ENCODE results near the gene PHYHIPL. TPM values are rescaled to one million over a fixed set of nuclear protein-coding genes. Genes with fewer than 3 reads are reported as not detected.

The PHYHIPL gene
- total RNA-seq, 4 donors from 2014 or later = 0.39 to 1.7 (median 1.0) TPM

DNA sequence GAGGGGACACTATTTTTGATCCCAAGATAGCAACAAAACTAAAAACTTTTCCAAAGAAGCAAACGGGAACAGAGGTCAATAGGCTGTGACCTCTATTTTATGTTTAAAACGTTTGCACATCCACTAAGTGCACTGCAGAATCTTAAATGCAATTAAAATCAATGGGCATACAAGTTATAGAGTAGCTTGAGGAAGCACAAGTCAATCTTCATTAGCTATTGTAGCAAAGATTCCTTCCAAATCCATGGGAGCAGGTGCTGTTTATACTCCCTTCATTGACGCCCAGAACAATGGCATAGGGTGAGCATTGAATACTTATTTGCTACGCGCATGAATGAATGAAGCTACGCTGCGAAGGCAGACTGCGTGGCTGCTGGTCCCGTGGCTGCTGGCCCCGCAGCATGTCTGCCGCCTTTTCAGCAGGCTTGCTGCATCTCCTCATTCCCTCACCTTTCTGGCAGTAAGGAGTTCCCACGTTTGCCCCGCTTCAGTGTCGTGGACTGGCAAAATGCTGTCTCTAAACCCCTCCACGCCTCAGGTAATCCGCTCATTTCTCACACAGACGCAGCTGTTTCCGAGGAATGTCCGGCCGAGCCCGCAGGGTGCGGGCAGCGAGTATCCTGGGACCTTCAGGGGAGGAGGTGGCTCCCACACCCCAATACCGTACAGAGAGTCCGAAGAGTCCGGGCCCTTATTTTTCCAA lies 754 bp upstream of the PHYHIPL start:
- Histone ChIP-seq H3K4me3 (peak overlapping the region; percentile 2 to 53), H3K4me1 (peaks cover 0 to 21% (median 7%) of the 10 kb centered on the region in 3 donors), H3K27me3 (peaks cover 52% of the 10 kb centered on the region), H3K27ac (no peak overlapping the region), H3K9me3 (no peaks in the 10 kb centered on the region), H3K36me3 (no peaks in the 10 kb centered on the region)
- ATAC-seq = no peak
- 19 to 35% methylated on average over 8 to 11 of the region's 26 CpGs for WGBS, 2 donors (ENCODE audit: low coverage in 1 of 2)
- no peak for TF ChIP-seq POLR2A (IDR thresholded peaks at IDR 0.05)
- TF ChIP-seq POLR2AphosphoS5 (IDR thresholded peaks at IDR 0.05) = no peak
- TF ChIP-seq, protein P1, sequence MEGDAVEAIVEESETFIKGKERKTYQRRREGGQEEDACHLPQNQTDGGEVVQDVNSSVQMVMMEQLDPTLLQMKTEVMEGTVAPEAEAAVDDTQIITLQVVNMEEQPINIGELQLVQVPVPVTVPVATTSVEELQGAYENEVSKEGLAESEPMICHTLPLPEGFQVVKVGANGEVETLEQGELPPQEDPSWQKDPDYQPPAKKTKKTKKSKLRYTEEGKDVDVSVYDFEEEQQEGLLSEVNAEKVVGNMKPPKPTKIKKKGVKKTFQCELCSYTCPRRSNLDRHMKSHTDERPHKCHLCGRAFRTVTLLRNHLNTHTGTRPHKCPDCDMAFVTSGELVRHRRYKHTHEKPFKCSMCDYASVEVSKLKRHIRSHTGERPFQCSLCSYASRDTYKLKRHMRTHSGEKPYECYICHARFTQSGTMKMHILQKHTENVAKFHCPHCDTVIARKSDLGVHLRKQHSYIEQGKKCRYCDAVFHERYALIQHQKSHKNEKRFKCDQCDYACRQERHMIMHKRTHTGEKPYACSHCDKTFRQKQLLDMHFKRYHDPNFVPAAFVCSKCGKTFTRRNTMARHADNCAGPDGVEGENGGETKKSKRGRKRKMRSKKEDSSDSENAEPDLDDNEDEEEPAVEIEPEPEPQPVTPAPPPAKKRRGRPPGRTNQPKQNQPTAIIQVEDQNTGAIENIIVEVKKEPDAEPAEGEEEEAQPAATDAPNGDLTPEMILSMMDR (IDR thresholded peaks at IDR 0.05) = no peak
- no peak for TF ChIP-seq EP300 (IDR thresholded peaks at IDR 0.05)

GRCh38 chr10:59177031-59177797 lies 771 bp downstream of the PHYHIPL start:
- TF ChIP-seq POLR2AphosphoS5 (IDR thresholded peaks at IDR 0.05) = no peak
- TF ChIP-seq, protein P1 (IDR thresholded peaks at IDR 0.05) = no peak
- no peak for TF ChIP-seq POLR2A (IDR thresholded peaks at IDR 0.05)
- no peak for TF ChIP-seq EP300 (IDR thresholded peaks at IDR 0.05)
- Histone ChIP-seq H3K36me3 (no peaks in the 10 kb centered on the region), H3K4me3 (peak overlapping the region; percentile 2 to 53), H3K4me1 (peaks cover 0 to 21% (median 7%) of the 10 kb centered on the region in 3 donors), H3K9me3 (no peaks in the 10 kb centered on the region), H3K27ac (no peak overlapping the region), H3K27me3 (peaks cover 63% of the 10 kb centered on the region)
- WGBS, 2 donors (ENCODE audit: low coverage in 1 of 2) = 9 to 11% methylated on average over 7 to 16 of the region's 41 CpGs
- no peak for ATAC-seq

DNA sequence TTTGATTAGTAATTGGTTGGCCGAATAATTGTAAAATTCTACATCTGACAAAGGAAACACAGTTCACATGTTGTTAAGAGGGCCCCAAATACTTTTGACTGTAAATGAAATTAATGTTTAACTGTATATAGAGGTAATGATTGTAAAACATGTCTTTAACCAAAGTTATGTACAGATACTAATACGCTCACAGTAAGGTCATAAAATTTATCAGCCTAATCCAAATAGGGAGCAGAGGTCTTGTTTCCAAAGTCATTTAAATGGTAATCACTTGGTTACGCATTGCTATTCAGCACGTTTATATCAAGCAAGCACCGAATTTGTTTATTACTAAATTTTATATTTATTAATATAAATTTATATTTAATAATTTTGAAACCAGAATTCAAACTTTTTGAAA lies 1.4 kb downstream of the PHYHIPL start:
- H3K4me3 ChIP-seq = peak overlapping the region in 1 of 2 donors; percentile 53
- TF ChIP-seq POLR2A (IDR thresholded peaks at IDR 0.05) (no peak), POLR2AphosphoS5 (IDR thresholded peaks at IDR 0.05) (no peak), EP300 (IDR thresholded peaks at IDR 0.05) (no peak)
- TF ChIP-seq, protein P1 (IDR thresholded peaks at IDR 0.05) = no peak

DNA sequence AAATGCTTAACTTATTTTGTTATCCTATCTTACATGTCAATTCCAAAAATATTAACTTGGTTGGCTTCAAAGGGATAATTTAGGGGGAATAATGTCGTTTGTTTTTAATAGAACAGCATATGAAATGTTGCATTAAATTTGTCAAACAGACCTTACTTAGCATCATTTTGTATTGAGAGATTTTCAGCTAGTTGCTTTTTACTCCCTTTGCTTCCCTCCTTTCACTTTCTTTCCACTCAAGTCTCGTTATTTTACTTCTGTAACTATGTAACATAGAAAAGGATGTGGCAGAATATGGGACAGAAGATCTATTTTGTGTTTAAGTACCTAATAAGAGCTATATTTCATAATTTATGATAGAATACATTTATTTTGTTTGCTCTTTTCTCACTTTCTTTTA lies 2.6 kb downstream of the PHYHIPL start:
- TF ChIP-seq POLR2A (IDR thresholded peaks at IDR 0.05) (no peak), EP300 (IDR thresholded peaks at IDR 0.05) (no peak), POLR2AphosphoS5 (IDR thresholded peaks at IDR 0.05) (no peak)
- TF ChIP-seq, protein P1 (IDR thresholded peaks at IDR 0.05) = no peak
- Histone ChIP-seq H3K36me3 (no peaks in the 10 kb centered on the region), H3K27ac (no peak overlapping the region), H3K9me3 (no peaks in the 10 kb centered on the region), H3K4me3 (no peak overlapping the region), H3K27me3 (peaks cover 64% of the 10 kb centered on the region), H3K4me1 (peaks cover 0 to 21% (median 7%) of the 10 kb centered on the region in 3 donors)
- 71 to 84% methylated on average over 2 of the region's 2 CpGs for WGBS, 2 donors (ENCODE audit: low coverage in 1 of 2)
- no peak for ATAC-seq

More for the DNA sequence above, 1.4 kb downstream of the PHYHIPL start:
- Histone ChIP-seq H3K27me3 (peaks cover 64% of the 10 kb centered on the region), H3K4me1 (peaks cover 0 to 21% (median 7%) of the 10 kb centered on the region in 3 donors), H3K27ac (no peak overlapping the region), H3K36me3 (no peaks in the 10 kb centered on the region), H3K9me3 (no peaks in the 10 kb centered on the region)
- ATAC-seq = no peak
- WGBS, 2 donors (ENCODE audit: low coverage in 1 of 2) = 71 to 74% methylated on average over 5 of the region's 5 CpGs

Data from gastroesophageal sphincter (tissue), 4 donors.